Measurements from ENCODE around the gene PRRT2. TPM values are rescaled to one million over a fixed set of nuclear protein-coding genes. Genes with fewer than 3 reads are reported as not detected.

Gene PRRT2
- total RNA-seq, 2 experiments from 2014 or later = 1.5 to 2.0 TPM

GRCh38 chr16:29820271-29820701, 8.3 kb downstream of the PRRT2 start, which contains the start of gene MVP:
Gene MVP (plus strand): TSS chr16:29820462. CDS start chr16:29830550, 10,088 bp downstream.
- ChIA-PET POLR2A (interaction anchor here (0.7 to 13.9 kb wide), 8 partner anchors 10 to 120 kb away, joined by 3 to 167 read pairs (median 5); partner anchors contain the start of genes KCTD13, KIF22, MAZ and PRRT2), CTCF (interaction anchor here (0.7 to 8.1 kb wide), 9 partner anchors 9 to 235 kb away, joined by 3 to 95 read pairs (median 4); partner anchors contain the start of gene KIF22)
- Mint-ChIP-seq H3K36me3 (ENCODE audit: low read depth) (peaks cover 30% of the 10 kb centered on the region), H3K9me3 (no peaks in the 10 kb centered on the region), H3K27me3 (no peaks in the 10 kb centered on the region), H3K4me1 (ENCODE audit: low read depth) (peaks cover 69% of the 10 kb centered on the region), H3K27ac (peak within 1 kb of the TSS; percentile 89), H3K4me3 (peak within 1 kb of the TSS; percentile 79)
- ATAC-seq (no peak), DNase-seq (peak; percentile 66)
- intact Hi-C loops (cut with micrococcal nuclease) = no loop called here
- TF ChIP-seq CTCF (IDR thresholded peaks at IDR 0.05) = no peak

GRCh38 chr16:29820730-29821642, 9.0 kb downstream of the PRRT2 start:
- H3K4me3 Mint-ChIP-seq = peak overlapping the region; percentile 79
- CTCF ChIA-PET = interaction anchor here (1.2 to 8.1 kb wide), 10 partner anchors 9 to 234 kb away, joined by 3 to 95 read pairs (median 4); partner anchors contain the start of genes CDIPT and KIF22
- H3K27me3 Mint-ChIP-seq = no peaks in the 10 kb centered on the region
- H3K36me3 Mint-ChIP-seq (ENCODE audit: low read depth) = peaks cover 30% of the 10 kb centered on the region
- peaks cover 72% of the 10 kb centered on the region for H3K4me1 Mint-ChIP-seq (ENCODE audit: low read depth)
- no peak for TF ChIP-seq CTCF (IDR thresholded peaks at IDR 0.05)
- DNase-seq = peak; percentile 72
- H3K27ac Mint-ChIP-seq = peak overlapping the region; percentile 89
- ATAC-seq = peak; percentile 29
- POLR2A ChIA-PET = interaction anchor here (0.7 to 13.9 kb wide), 9 partner anchors 11 to 120 kb away, joined by 3 to 167 read pairs (median 5); partner anchors contain the start of genes KCTD13, KIF22, MAZ and PRRT2
- no peaks in the 10 kb centered on the region for H3K9me3 Mint-ChIP-seq
- intact Hi-C loops (cut with micrococcal nuclease) = no loop called here

GRCh38 chr16:29821643-29822115, 9.7 kb downstream of the PRRT2 start:
- Mint-ChIP-seq H3K27me3 (no peaks in the 10 kb centered on the region), H3K9me3 (no peaks in the 10 kb centered on the region), H3K27ac (peak overlapping the region; percentile 89), H3K36me3 (ENCODE audit: low read depth) (peaks cover 30% of the 10 kb centered on the region), H3K4me3 (peak overlapping the region; percentile 79), H3K4me1 (ENCODE audit: low read depth) (peaks cover 76% of the 10 kb centered on the region)
- DNase-seq (no peak), ATAC-seq (no peak)
- no peak for TF ChIP-seq CTCF (IDR thresholded peaks at IDR 0.05)
- CTCF ChIA-PET = interaction anchor here (1.2 to 8.1 kb wide), 4 partner anchors 14 to 130 kb away, joined by 3 to 95 read pairs (median 34); partner anchors contain the start of gene CDIPT
- POLR2A ChIA-PET = interaction anchor here (0.9 to 13.9 kb wide), 4 partner anchors 11 to 142 kb away, joined by 3 to 167 read pairs (median 6); partner anchors contain the start of genes KIF22, MAZ and PRRT2
- intact Hi-C loops (cut with micrococcal nuclease) = no loop called here

GRCh38 chr16:29824589-29825144, 12.7 kb downstream of the PRRT2 start:
- intact Hi-C loops (cut with micrococcal nuclease) = no loop called here
- Mint-ChIP-seq H3K4me3 (no peak overlapping the region), H3K9me3 (no peaks in the 10 kb centered on the region), H3K4me1 (ENCODE audit: low read depth) (peaks cover 75% of the 10 kb centered on the region), H3K36me3 (ENCODE audit: low read depth) (peaks cover 6% of the 10 kb centered on the region), H3K27ac (peak overlapping the region; percentile 87), H3K27me3 (no peaks in the 10 kb centered on the region)
- POLR2A ChIA-PET = interaction anchor here (0.7 to 13.9 kb wide), 6 partner anchors 8 to 102 kb away, joined by 3 to 167 read pairs (median 6); partner anchors contain the start of genes KIF22, MAZ, PAGR1 and PRRT2
- ATAC-seq (no peak), DNase-seq (no peak)
- no peak for TF ChIP-seq CTCF (IDR thresholded peaks at IDR 0.05)
- CTCF ChIA-PET = interaction anchor here (0.7 to 6.6 kb wide), 6 partner anchors 8 to 149 kb away, joined by 3 to 40 read pairs (median 7); partner anchors contain the start of genes PAGR1 and TAOK2
